ENCODE data around the gene ATAD2B.

- TF ChIP-seq CTCF (IDR thresholded peaks at IDR 0.05; ENCODE audit: low read depth, low read length) (peak; percentile 78), EZH2phosphoT487 (IDR thresholded peaks at IDR 0.05; ENCODE audit: low read depth) (no peak)
These were observed at the start of gene ATAD2B for GRCh38 chr2:23926750-23927571.
